ENCODE results near the gene ALOXE3. TPM values are rescaled to one million over a fixed set of nuclear protein-coding genes. Genes with fewer than 3 reads are reported as not detected.

Gene ALOXE3
- total RNA-seq, 4 donors from 2014 or later = not detected

- Histone ChIP-seq H3K9me3 (no peaks in the 10 kb centered on the region), H3K4me3 (peak overlapping the region; percentile 72 to 93 (median 84)), H3K27me3 (no peaks in the 10 kb centered on the region), H3K27ac (replicated peaks in 1 of 4) (peak overlapping the region; percentile 94 to 100 (median 100)), H3K4me1 (peaks cover 59 to 65% (median 64%) of the 10 kb centered on the region in 4 donors), H3K36me3 (peaks cover 45 to 53% (median 49%) of the 10 kb centered on the region in 4 donors)
- DNase-seq (ENCODE audit: extremely low spot score) = peak; percentile 96
- intact Hi-C loops (cut with DNase I) = loop anchor here (5.0 kb wide), 1 partner anchor 309 kb away; no protein-coding TSS in a partner anchor
- TF ChIP-seq CTCF (IDR thresholded peaks at IDR 0.05) (peak in 2 of 3 experiments; percentile 4 to 11), POLR2A (IDR thresholded peaks at IDR 0.05; ENCODE audit: low read depth) (no peak), EP300 (IDR thresholded peaks at IDR 0.05) (peak; percentile 79), POLR2AphosphoS5 (IDR thresholded peaks at IDR 0.05) (peak in 1 of 2 donors; percentile 100)
- 0% methylated on average over 10 of the region's 38 CpGs for WGBS
These were observed 32.9 kb upstream of the ALOXE3 start for GRCh38 chr17:8151120-8151640.

- WGBS = 29% methylated on average over 7 of the region's 18 CpGs
- no peak for TF ChIP-seq POLR2A (IDR thresholded peaks at IDR 0.05; ENCODE audit: low read depth)
- no peak for TF ChIP-seq CTCF (IDR thresholded peaks at IDR 0.05)
- no peak for TF ChIP-seq POLR2AphosphoS5 (IDR thresholded peaks at IDR 0.05)
- TF ChIP-seq EP300 (IDR thresholded peaks at IDR 0.05) = no peak
- intact Hi-C loops (cut with DNase I) = loop anchor here (5.0 kb wide), 1 partner anchor 308 kb away; no protein-coding TSS in a partner anchor
These were observed 32.1 kb upstream of the ALOXE3 start for GRCh38 chr17:8150194-8151119.

GRCh38 chr17:8149419-8150193, 31.3 kb upstream of the ALOXE3 start:
- intact Hi-C loops (cut with DNase I) = loop anchor here (5.0 kb wide), 1 partner anchor 307 kb away; no protein-coding TSS in a partner anchor
- H3K4me1 ChIP-seq = peaks cover 60 to 80% (median 75%) of the 10 kb centered on the region in 4 donors
- no peak for DNase-seq (ENCODE audit: extremely low spot score)

More at GRCh38 chr17:8150194-8151119, 32.1 kb upstream of the ALOXE3 start:
- peaks cover 60 to 73% (median 71%) of the 10 kb centered on the region in 4 donors for H3K4me1 ChIP-seq
- H3K9me3 ChIP-seq = no peaks in the 10 kb centered on the region
- DNase-seq (ENCODE audit: extremely low spot score) = no peak
- H3K27me3 ChIP-seq = no peaks in the 10 kb centered on the region
- peak overlapping the region; percentile 72 to 93 (median 84) for H3K4me3 ChIP-seq
- H3K36me3 ChIP-seq = peaks cover 53 to 61% (median 57%) of the 10 kb centered on the region in 4 donors
- peak overlapping the region; percentile 94 to 100 (median 100) for H3K27ac ChIP-seq (replicated peaks in 1 of 4)

GRCh38 chr17:8148560-8148959, 30.2 kb upstream of the ALOXE3 start:
- intact Hi-C loops (cut with DNase I) = no loop called here
- TF ChIP-seq POLR2AphosphoS5 (IDR thresholded peaks at IDR 0.05) (no peak), CTCF (IDR thresholded peaks at IDR 0.05) (no peak), POLR2A (IDR thresholded peaks at IDR 0.05; ENCODE audit: low read depth) (no peak), EP300 (IDR thresholded peaks at IDR 0.05) (no peak)
- Histone ChIP-seq H3K9me3 (no peaks in the 10 kb centered on the region), H3K36me3 (peaks cover 71 to 80% (median 76%) of the 10 kb centered on the region in 4 donors), H3K4me3 (peak overlapping the region in 1 of 4 donors; percentile 8), H3K27me3 (no peaks in the 10 kb centered on the region), H3K27ac (replicated peaks in 1 of 4) (peak overlapping the region; percentile 94 to 100 (median 100)), H3K4me1 (peaks cover 56 to 81% (median 80%) of the 10 kb centered on the region in 4 donors)
- 79% methylated on average over 13 of the region's 13 CpGs for WGBS
- DNase-seq (ENCODE audit: extremely low spot score) = no peak

More at GRCh38 chr17:8149419-8150193, 31.3 kb upstream of the ALOXE3 start:
- no peak for TF ChIP-seq EP300 (IDR thresholded peaks at IDR 0.05)
- peak in 1 of 2 donors; percentile 4 for TF ChIP-seq POLR2AphosphoS5 (IDR thresholded peaks at IDR 0.05)
- 85% methylated on average over 24 of the region's 29 CpGs for WGBS
- Histone ChIP-seq H3K27me3 (no peaks in the 10 kb centered on the region), H3K4me3 (peak overlapping the region in 3 of 4 donors; percentile 72 to 93 (median 76)), H3K27ac (replicated peaks in 1 of 4) (peak overlapping the region; percentile 94 to 100 (median 100)), H3K9me3 (no peaks in the 10 kb centered on the region), H3K36me3 (peaks cover 61 to 69% (median 65%) of the 10 kb centered on the region in 4 donors)
